Measurements from ENCODE around the gene ASB15.

ASB15 gene

GRCh38 chr7:123627851-123628250 lies 26.2 kb downstream of the ASB15 start:
- no peak overlapping the region for H2BK5ac ChIP-seq (ENCODE audit: low read length)
- no CpG with 5 or more reads among the region's 2 CpGs for WGBS, 2 donors (ENCODE audit: extremely low coverage in 2 of 2, insufficient read length in 2 of 2, insufficient replicate concordance in 1 of 2)
- no peak overlapping the region for H3K18ac ChIP-seq (ENCODE audit: low read length)
- H2AFZ ChIP-seq (ENCODE audit: low read length): no peak overlapping the region
- H2AK5ac ChIP-seq (ENCODE audit: low read depth, low read length): no peak overlapping the region
- no peak overlapping the region for H3K9ac ChIP-seq (ENCODE audit: low read depth, low read length, poor library complexity)
- H2BK120ac ChIP-seq (ENCODE audit: low read depth, low read length): no peak overlapping the region
- no peaks in the 10 kb centered on the region for H3K36me3 ChIP-seq (replicated peaks in 1 of 2; ENCODE audit: control insufficient read depth in 2 of 2, insufficient read depth in 2 of 2, low read length in 2 of 2)
- H3K4me2 ChIP-seq (ENCODE audit: insufficient read depth, low read length, poor library complexity, severe bottlenecking): no peak overlapping the region
- H3K4me3 ChIP-seq (ENCODE audit: low read length in 2 of 2): no peak overlapping the region
- no peak overlapping the region for H2BK12ac ChIP-seq (ENCODE audit: low read length)
- H3K4ac ChIP-seq (ENCODE audit: low read length): no peak overlapping the region
- H3K4me1 ChIP-seq (ENCODE audit: control insufficient read depth in 2 of 2, insufficient read depth in 1 of 2, low read depth in 1 of 2, low read length in 2 of 2): no peaks in the 10 kb centered on the region
- H4K8ac ChIP-seq (ENCODE audit: low read depth, low read length): no peak overlapping the region
- H2BK15ac ChIP-seq (ENCODE audit: low read length): no peak overlapping the region
- no peak overlapping the region for H3K27ac ChIP-seq (replicated peaks; ENCODE audit: low read length)
- DNase-seq (ENCODE audit: low spot score): no peak
- no peak overlapping the region for H3K23ac ChIP-seq (ENCODE audit: low read depth, low read length, poor library complexity)
- H3K27me3 ChIP-seq (ENCODE audit: control insufficient read depth in 3 of 3, insufficient read depth in 3 of 3, low read depth in 1 of 3, low read length in 3 of 3): no peaks in the 10 kb centered on the region
- H4K91ac ChIP-seq (ENCODE audit: low read depth, low read length, poor library complexity): no peak overlapping the region
- H3K9me3 ChIP-seq (replicated peaks in 1 of 2; ENCODE audit: control insufficient read depth in 2 of 2, insufficient read depth in 1 of 2, low read depth in 1 of 2, low read length in 2 of 2): no peaks in the 10 kb centered on the region
- no peak overlapping the region for H3K14ac ChIP-seq (ENCODE audit: low read length)
- no peaks in the 10 kb centered on the region for H3K79me1 ChIP-seq (ENCODE audit: low read depth, low read length)

- Histone ChIP-seq H3K4me2 (ENCODE audit: insufficient read depth, low read length, poor library complexity, severe bottlenecking) (no peak overlapping the region), H3K27ac (replicated peaks; ENCODE audit: low read length) (no peak overlapping the region), H2BK15ac (ENCODE audit: low read length) (no peak overlapping the region), H3K4me3 (ENCODE audit: low read length in 2 of 2) (no peak overlapping the region), H3K4me1 (ENCODE audit: control insufficient read depth in 2 of 2, insufficient read depth in 1 of 2, low read depth in 1 of 2, low read length in 2 of 2) (no peaks in the 10 kb centered on the region), H4K91ac (ENCODE audit: low read depth, low read length, poor library complexity) (no peak overlapping the region), H3K14ac (ENCODE audit: low read length) (no peak overlapping the region), H2AFZ (ENCODE audit: low read length) (no peak overlapping the region), H3K9ac (ENCODE audit: low read depth, low read length, poor library complexity) (no peak overlapping the region), H3K23ac (ENCODE audit: low read depth, low read length, poor library complexity) (no peak overlapping the region), H2AK5ac (ENCODE audit: low read depth, low read length) (no peak overlapping the region), H3K27me3 (ENCODE audit: control insufficient read depth in 3 of 3, insufficient read depth in 3 of 3, low read depth in 1 of 3, low read length in 3 of 3) (no peaks in the 10 kb centered on the region), H3K18ac (ENCODE audit: low read length) (no peak overlapping the region), H2BK5ac (ENCODE audit: low read length) (no peak overlapping the region), H3K9me3 (replicated peaks in 1 of 2; ENCODE audit: control insufficient read depth in 2 of 2, insufficient read depth in 1 of 2, low read depth in 1 of 2, low read length in 2 of 2) (no peaks in the 10 kb centered on the region), H3K4ac (ENCODE audit: low read length) (no peak overlapping the region), H3K79me1 (ENCODE audit: low read depth, low read length) (no peaks in the 10 kb centered on the region), H2BK12ac (ENCODE audit: low read length) (no peak overlapping the region), H2BK120ac (ENCODE audit: low read depth, low read length) (no peak overlapping the region), H3K36me3 (replicated peaks in 1 of 2; ENCODE audit: control insufficient read depth in 2 of 2, insufficient read depth in 2 of 2, low read length in 2 of 2) (no peaks in the 10 kb centered on the region), H4K8ac (ENCODE audit: low read depth, low read length) (no peak overlapping the region)
- WGBS, 2 donors (ENCODE audit: extremely low coverage in 2 of 2, insufficient read length in 2 of 2, insufficient replicate concordance in 1 of 2): no CpG with 5 or more reads among the region's 5 CpGs
- DNase-seq (ENCODE audit: low spot score): no peak
These were observed 27.2 kb downstream of the ASB15 start for GRCh38 chr7:123628829-123629228.

- H3K79me1 ChIP-seq (ENCODE audit: low read depth, low read length): no peaks in the 10 kb centered on the region
- no peak overlapping the region for H3K4me3 ChIP-seq (ENCODE audit: low read length in 2 of 2)
- no peak overlapping the region for H4K8ac ChIP-seq (ENCODE audit: low read depth, low read length)
- no peak overlapping the region for H4K91ac ChIP-seq (ENCODE audit: low read depth, low read length, poor library complexity)
- no peak overlapping the region for H2BK15ac ChIP-seq (ENCODE audit: low read length)
- H2BK5ac ChIP-seq (ENCODE audit: low read length): no peak overlapping the region
- H2BK120ac ChIP-seq (ENCODE audit: low read depth, low read length): no peak overlapping the region
- H3K4me2 ChIP-seq (ENCODE audit: insufficient read depth, low read length, poor library complexity, severe bottlenecking): no peak overlapping the region
- no peak overlapping the region for H3K9ac ChIP-seq (ENCODE audit: low read depth, low read length, poor library complexity)
- no peak overlapping the region for H2AFZ ChIP-seq (ENCODE audit: low read length)
- no peak for DNase-seq (ENCODE audit: low spot score)
- H2AK5ac ChIP-seq (ENCODE audit: low read depth, low read length): no peak overlapping the region
- no peak overlapping the region for H3K18ac ChIP-seq (ENCODE audit: low read length)
- no peak overlapping the region for H3K14ac ChIP-seq (ENCODE audit: low read length)
- H3K9me3 ChIP-seq (replicated peaks in 1 of 2; ENCODE audit: control insufficient read depth in 2 of 2, insufficient read depth in 1 of 2, low read depth in 1 of 2, low read length in 2 of 2): no peaks in the 10 kb centered on the region
- no peak overlapping the region for H3K23ac ChIP-seq (ENCODE audit: low read depth, low read length, poor library complexity)
- no peaks in the 10 kb centered on the region for H3K36me3 ChIP-seq (replicated peaks in 1 of 2; ENCODE audit: control insufficient read depth in 2 of 2, insufficient read depth in 2 of 2, low read length in 2 of 2)
- WGBS, 2 donors (ENCODE audit: extremely low coverage in 2 of 2, insufficient read length in 2 of 2, insufficient replicate concordance in 1 of 2): no CpG with 5 or more reads among the region's 1 CpG
- H3K27ac ChIP-seq (replicated peaks; ENCODE audit: low read length): no peak overlapping the region
- H2BK12ac ChIP-seq (ENCODE audit: low read length): no peak overlapping the region
- H3K27me3 ChIP-seq (ENCODE audit: control insufficient read depth in 3 of 3, insufficient read depth in 3 of 3, low read depth in 1 of 3, low read length in 3 of 3): no peaks in the 10 kb centered on the region
- H3K4ac ChIP-seq (ENCODE audit: low read length): no peak overlapping the region
- no peaks in the 10 kb centered on the region for H3K4me1 ChIP-seq (ENCODE audit: control insufficient read depth in 2 of 2, insufficient read depth in 1 of 2, low read depth in 1 of 2, low read length in 2 of 2)
These were observed 27.7 kb downstream of the ASB15 start for GRCh38 chr7:123629281-123629680.

GRCh38 chr7:123632808-123633207 lies 31.2 kb downstream of the ASB15 start:
- H3K4me1 ChIP-seq (ENCODE audit: control insufficient read depth in 2 of 2, insufficient read depth in 1 of 2, low read depth in 1 of 2, low read length in 2 of 2): peaks cover 0 to 3% of the 10 kb centered on the region in 2 donors
- H3K4ac ChIP-seq (ENCODE audit: low read length): no peak overlapping the region
- H3K9me3 ChIP-seq (replicated peaks in 1 of 2; ENCODE audit: control insufficient read depth in 2 of 2, insufficient read depth in 1 of 2, low read depth in 1 of 2, low read length in 2 of 2): no peaks in the 10 kb centered on the region
- H2AFZ ChIP-seq (ENCODE audit: low read length): no peak overlapping the region
- no peak overlapping the region for H2BK5ac ChIP-seq (ENCODE audit: low read length)
- no CpG with 5 or more reads among the region's 2 CpGs for WGBS, 2 donors (ENCODE audit: extremely low coverage in 2 of 2, insufficient read length in 2 of 2, insufficient replicate concordance in 1 of 2)
- H4K91ac ChIP-seq (ENCODE audit: low read depth, low read length, poor library complexity): no peak overlapping the region
- H2BK15ac ChIP-seq (ENCODE audit: low read length): no peak overlapping the region
- no peak overlapping the region for H4K8ac ChIP-seq (ENCODE audit: low read depth, low read length)
- no peaks in the 10 kb centered on the region for H3K36me3 ChIP-seq (replicated peaks in 1 of 2; ENCODE audit: control insufficient read depth in 2 of 2, insufficient read depth in 2 of 2, low read length in 2 of 2)
- no peak overlapping the region for H2BK12ac ChIP-seq (ENCODE audit: low read length)
- H3K4me3 ChIP-seq (ENCODE audit: low read length in 2 of 2): no peak overlapping the region
- H2BK120ac ChIP-seq (ENCODE audit: low read depth, low read length): no peak overlapping the region
- no peak overlapping the region for H2AK5ac ChIP-seq (ENCODE audit: low read depth, low read length)
- no peak for DNase-seq (ENCODE audit: low spot score)
- H3K9ac ChIP-seq (ENCODE audit: low read depth, low read length, poor library complexity): no peak overlapping the region
- H3K23ac ChIP-seq (ENCODE audit: low read depth, low read length, poor library complexity): no peak overlapping the region
- no peaks in the 10 kb centered on the region for H3K27me3 ChIP-seq (ENCODE audit: control insufficient read depth in 3 of 3, insufficient read depth in 3 of 3, low read depth in 1 of 3, low read length in 3 of 3)
- no peaks in the 10 kb centered on the region for H3K79me1 ChIP-seq (ENCODE audit: low read depth, low read length)
- no peak overlapping the region for H3K4me2 ChIP-seq (ENCODE audit: insufficient read depth, low read length, poor library complexity, severe bottlenecking)
- no peak overlapping the region for H3K14ac ChIP-seq (ENCODE audit: low read length)
- no peak overlapping the region for H3K18ac ChIP-seq (ENCODE audit: low read length)
- H3K27ac ChIP-seq (replicated peaks; ENCODE audit: low read length): no peak overlapping the region

Measured in neuronal stem cell (in vitro differentiated cells).